Central memory CD4-positive, alpha-beta T cell (primary cell): Measurements from ENCODE around the gene KLRB1.
"Not testable (repeated sequence)": the region's sequence is repeated elsewhere in the genome, so short reads cannot be mapped to it uniquely, and the experiment has no call there.

ENCODE experiments used
- DNase-seq: peaks from one replicate; pipeline ENCODE4 v3.0.0; 2022

The KLRB1 gene

GRCh38 chr12:9619411-9620179 is 11.9 kb upstream of the KLRB1 start:
- DNase-seq = no peak

DNA sequence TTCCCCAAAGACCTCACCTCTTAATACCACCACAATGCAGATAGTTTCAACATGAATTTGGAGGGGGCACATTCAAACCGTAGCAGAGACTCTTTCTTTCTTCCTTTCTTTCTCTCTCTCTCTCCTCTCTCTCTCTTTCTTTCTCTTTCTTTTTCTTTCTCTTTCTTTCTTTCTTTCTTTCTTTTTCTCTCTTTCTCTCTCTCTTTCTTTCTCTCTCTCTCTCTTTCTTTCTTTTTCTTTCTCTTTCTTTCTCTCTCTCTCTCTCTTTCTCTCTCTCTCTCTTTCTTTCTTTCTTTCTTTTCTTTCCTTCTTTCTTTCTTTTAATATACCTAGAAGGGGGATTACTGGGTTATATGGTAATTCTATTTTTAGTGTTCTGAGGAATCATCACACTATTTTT is 11.2 kb upstream of the KLRB1 start:
- DNase-seq = not testable (repeated sequence)

DNA sequence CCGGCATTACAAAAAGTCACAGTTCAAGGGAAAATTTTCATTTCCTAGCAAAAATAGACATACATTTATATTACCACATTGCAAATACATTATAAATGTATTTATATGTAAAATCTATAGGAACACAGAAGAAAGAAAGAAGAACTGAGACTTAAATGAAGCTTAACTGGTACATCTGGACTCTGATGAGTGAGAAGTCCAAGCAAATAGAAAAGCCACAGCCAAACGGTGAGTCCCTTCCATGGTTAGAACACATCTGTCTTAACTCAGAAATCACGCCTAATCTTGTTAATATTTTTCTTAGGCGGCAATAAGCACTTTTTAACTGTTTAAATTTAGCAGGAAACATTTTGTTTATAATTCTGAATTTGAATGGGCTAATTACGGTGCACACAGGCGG is 9.4 kb upstream of the KLRB1 start:
- no peak for DNase-seq

DNA sequence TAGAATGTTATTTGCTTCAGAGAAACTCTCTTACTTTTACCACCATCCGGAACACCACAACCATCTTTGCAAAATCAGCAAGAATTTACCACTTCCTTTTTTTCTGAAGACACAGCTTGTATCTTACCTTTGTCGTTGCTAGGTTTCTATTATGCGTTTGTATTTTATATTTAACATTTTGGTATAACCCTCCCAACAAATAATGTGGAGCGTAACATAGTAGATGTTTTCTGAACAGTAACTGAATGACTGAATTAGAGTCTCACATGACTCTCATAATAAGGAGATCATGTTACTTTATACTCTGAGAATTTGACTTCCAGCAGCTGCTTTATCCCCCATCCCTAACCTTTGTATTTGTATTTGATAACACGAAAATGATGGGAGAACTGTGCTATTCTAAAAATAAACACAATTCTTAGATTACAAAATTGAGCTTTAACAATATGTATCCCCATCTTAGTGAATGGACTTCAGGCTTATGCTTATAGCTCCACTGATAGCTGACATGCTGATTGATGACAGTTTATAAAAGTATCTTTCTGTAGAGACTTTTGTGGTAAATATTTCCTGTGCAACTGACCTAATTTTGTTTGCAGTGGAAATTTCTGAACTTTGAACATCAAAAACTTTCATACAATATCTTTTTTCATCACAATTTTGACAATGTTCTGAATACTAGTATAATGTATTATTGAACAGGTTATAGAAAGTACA is 7.9 kb upstream of the KLRB1 start:
- peak; percentile 79 for DNase-seq

GRCh38 chr12:9610606-9611005 is 2.9 kb upstream of the KLRB1 start:
- not testable (repeated sequence) for DNase-seq

DNA sequence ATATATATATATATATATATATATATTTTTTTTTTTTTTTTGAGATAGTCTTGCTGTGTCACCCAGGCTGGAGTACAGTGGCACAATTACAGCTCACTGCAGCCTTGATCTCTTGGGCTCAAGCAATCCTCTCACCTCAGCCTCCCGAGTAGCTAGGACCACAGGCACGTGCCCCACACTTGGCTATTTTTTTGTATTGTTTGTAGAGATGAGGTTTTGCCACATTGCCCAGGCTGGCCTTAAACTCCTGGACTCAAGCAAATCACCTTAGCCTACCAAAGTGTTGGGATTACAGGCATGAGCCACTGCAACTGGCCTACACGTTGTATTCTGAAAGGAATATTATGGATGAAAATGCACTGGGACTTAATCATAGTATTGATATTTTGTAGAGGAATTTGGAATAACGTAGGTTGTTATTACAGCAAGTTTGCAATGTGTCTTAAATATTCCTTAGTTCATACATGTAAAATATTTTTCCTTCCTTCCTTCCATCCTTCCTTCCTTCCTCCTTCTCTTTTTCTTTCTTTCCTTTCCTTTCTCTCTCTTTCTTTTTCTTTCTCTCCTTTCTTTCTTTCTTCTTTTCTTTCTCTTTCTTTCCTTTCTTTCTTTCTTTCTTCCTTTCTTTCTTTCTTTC is 862 bp downstream of the KLRB1 start:
- DNase-seq = no peak

GRCh38 chr12:9606247-9606646 is 1.5 kb downstream of the KLRB1 start:
- DNase-seq = no peak

- no peak for DNase-seq
These were observed 2.2 kb downstream of the KLRB1 start for GRCh38 chr12:9605483-9605882.

GRCh38 chr12:9604287-9604686 is 3.4 kb downstream of the KLRB1 start:
- no peak for DNase-seq

DNA sequence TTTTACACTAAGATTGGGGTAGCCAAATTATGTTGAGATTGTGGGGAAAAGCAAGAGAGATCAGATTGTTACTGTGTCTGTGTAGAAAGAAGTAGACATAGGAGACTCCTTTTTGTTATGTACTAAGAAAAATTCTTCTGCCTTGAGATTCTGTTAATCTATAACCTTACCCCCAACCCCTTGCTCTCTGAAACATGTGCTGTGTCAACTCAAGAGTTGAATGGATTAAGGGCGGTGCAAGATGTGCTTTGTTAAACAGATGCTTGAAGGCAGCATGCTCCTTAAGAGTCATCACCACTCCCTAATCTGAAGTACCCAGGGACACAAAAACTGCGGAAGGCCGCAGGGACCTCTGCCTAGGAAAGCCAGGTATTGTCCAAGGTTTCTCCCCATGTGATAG is 7.3 kb downstream of the KLRB1 start:
- not testable (repeated sequence) for DNase-seq

GRCh38 chr12:9598363-9598762 is 9.4 kb downstream of the KLRB1 start:
- no peak for DNase-seq

GRCh38 chr12:9597365-9597764 is 10.4 kb downstream of the KLRB1 start:
- no peak for DNase-seq

GRCh38 chr12:9590441-9590840 is 17.3 kb downstream of the KLRB1 start:
- DNase-seq = no peak

DNA sequence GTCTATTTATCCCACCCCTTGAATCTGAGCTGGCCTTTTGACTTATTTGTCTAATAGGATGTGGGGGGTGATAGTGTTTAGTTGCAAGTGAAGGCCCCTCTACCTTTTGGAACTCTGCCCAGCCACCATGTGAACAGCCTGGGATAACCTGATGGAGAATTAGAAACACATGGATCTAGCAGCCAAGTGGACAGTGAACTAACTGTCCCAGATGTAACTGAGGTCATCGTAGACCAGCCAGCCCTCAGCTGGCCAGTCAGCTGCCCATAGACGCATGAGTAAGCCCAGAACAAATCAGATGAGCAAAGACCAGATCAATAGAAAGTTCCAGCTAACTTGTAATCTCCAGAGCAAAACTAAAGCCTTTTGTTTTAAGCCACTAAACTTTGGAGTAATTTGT is 19.0 kb downstream of the KLRB1 start:
- no peak for DNase-seq

DNA sequence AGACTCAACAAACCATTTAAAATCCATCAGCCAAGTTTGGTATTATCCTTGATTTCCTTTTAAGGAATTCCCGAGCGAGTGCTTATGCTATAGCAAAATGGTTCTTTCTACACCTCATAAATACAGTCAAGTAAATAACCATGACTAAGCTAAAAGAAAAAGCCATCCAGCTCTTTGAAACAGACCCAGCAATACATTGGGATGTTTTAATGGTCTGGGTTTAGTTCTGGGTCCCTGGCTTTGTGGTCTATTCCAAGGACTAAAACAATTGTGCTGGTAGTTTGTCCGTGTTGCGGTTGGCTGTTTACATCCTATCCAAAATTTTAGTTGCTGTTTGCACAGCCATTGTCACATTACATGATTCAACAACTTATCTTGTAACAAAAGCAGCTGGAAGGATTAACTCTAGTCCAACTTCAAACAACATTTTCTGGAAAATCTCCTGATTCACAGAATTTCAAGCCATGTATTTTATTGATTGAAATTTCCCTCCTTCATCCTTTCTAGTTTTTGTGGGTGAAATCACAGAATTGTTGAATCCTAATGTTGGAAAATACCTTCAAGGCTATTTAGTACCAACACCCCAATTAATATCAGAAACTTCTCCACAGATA is 19.6 kb downstream of the KLRB1 start:
- no peak for DNase-seq

DNA sequence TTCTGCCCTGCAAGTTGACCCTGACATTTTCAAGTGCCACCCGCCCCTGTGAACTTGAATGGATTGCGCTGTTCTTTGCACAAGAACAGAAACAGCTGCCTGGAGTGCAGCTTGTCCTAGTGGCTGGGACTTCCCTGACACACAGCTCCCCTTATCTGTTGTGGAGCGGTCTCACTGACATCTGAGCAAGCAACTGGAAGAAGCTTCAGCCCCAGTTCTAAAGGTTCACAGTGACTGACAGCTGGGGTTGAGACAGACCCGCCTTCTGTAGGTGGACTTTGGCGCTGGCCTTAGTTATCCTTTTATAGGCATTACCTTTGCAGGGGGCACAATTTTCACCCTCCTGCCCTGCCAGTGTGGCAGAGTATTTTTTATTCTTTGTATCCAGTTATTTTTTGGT is 30.0 kb downstream of the KLRB1 start:
- not testable (repeated sequence) for DNase-seq

- not testable (repeated sequence) for DNase-seq
These were observed 40.6 kb downstream of the KLRB1 start for GRCh38 chr12:9567151-9567550.

- DNase-seq = not testable (repeated sequence)
These were observed 41.6 kb downstream of the KLRB1 start for GRCh38 chr12:9566113-9566512.

- not testable (repeated sequence) for DNase-seq
These were observed 43.3 kb downstream of the KLRB1 start for GRCh38 chr12:9564418-9564817.

- DNase-seq = not testable (repeated sequence)
These were observed 44.8 kb downstream of the KLRB1 start for GRCh38 chr12:9562841-9563453.

- not testable (repeated sequence) for DNase-seq
These were observed 62.2 kb downstream of the KLRB1 start for GRCh38 chr12:9545489-9545888.
